GM12801 (cell line): ENCODE results near the gene PABPC1L2B.
"Not testable (repeated sequence)": the region's sequence is repeated elsewhere in the genome, so short reads cannot be mapped to it uniquely, and the experiment has no call there.

Experiments
- CTCF ChIP-seq: IDR thresholded peaks from one replicate; pipeline ENCODE4 v1.5.1; 2011; ENCODE audit warnings: control low read depth; ENCODE audit not compliant: insufficient read length; ENCODE audit errors: extremely low read depth

The PABPC1L2B gene

GRCh38 chrX:73002733-73003132 lies at the start of gene PABPC1L2B:
PABPC1L2B (plus strand) TSS chrX:73002939; CDS start chrX:73003643, 704 bp downstream.
- not testable (repeated sequence) for TF ChIP-seq CTCF

- no peak for TF ChIP-seq CTCF
Measured at GRCh38 chrX:73021361-73022092, 18.8 kb downstream of the PABPC1L2B start.

- TF ChIP-seq CTCF = no peak
Measured at GRCh38 chrX:73028876-73029275, 26.1 kb downstream of the PABPC1L2B start.
